Pancreas (tissue), 10 donors: ENCODE measurements around the gene HS6ST2. TPM values are rescaled to one million over a fixed set of nuclear protein-coding genes. Genes with fewer than 3 reads are reported as not detected.

Experiments used
- ATAC-seq, 4 donors: fragments of 200-7000 bp; cut with Tn5 transposase; one replicate each; pipeline versions ENCODE4 v1.8.0 to v1.9.1; 2020; ENCODE audit warnings: mild to moderate bottlenecking in 4 of 4, moderate library complexity in 4 of 4
- DNase-seq, 6 donors: peaks; one replicate each; pipeline ENCODE4 v3.0.0-alpha.2; 2020
- FAIRE-seq: peaks from 2 replicates; lab custom pipeline; 2012; peaks lifted over from hg19 to GRCh38; lab: Jason Lieb, UNC
- H3K27ac ChIP-seq, 4 donors: fragments of 200-600 bp; sonication (generic); 1 replicate in 3 of 4; 2 replicates in 1 of 4; pipeline versions ENCODE4 v1.5.0 to v1.8.0; 2020
- H3K27me3 ChIP-seq, 4 donors: fragments of 200-600 bp; one replicate each; pipeline ENCODE4 v1.8.0; 2021
- H3K36me3 ChIP-seq, 3 donors: fragments of 200-600 bp; sonication (generic) in 1 of 3; one replicate each; pipeline versions ENCODE4 v1.5.0 to v1.8.0; 2020 to 2021
- H3K4me1 ChIP-seq, 3 donors: fragments of 200-600 bp; one replicate each; pipeline ENCODE4 v1.8.0; 2021
- H3K4me3 ChIP-seq, 4 donors: fragments of 200-600 bp; sonication (generic) in 2 of 4; one replicate each; pipeline versions ENCODE4 v1.5.0 to v1.8.0; 2020 to 2021
- H3K9me3 ChIP-seq, 4 donors: fragments of 200-600 bp; one replicate each; pipeline ENCODE4 v1.8.0; 2021
- CTCF ChIP-seq, 4 donors: fragments of 200-600 bp; sonication (generic) in 3 of 4; IDR thresholded peaks; one replicate each; pipeline versions ENCODE4 v1.5.0 to v1.8.0; 2021; ENCODE audit warnings: antibody characterized with exemption in 4 of 4
- WGBS, 2 donors: extraction: QIAGEN DNeasy Blood & Tissue Kit; methylation state at CpG; one replicate each; pipeline ENCODE4 v1.1.7; 2013; 5-methylcytosine and 5-hydroxymethylcytosine counted together
- intact Hi-C, 3 donors: fragments of 100-400 bp; cut with DNase I; formaldehyde crosslinking; loops; one replicate each; pipeline versions ENCODE4 v1.11.1 to v1.14.2; 2022
- polyA plus RNA-seq, 2 donors: library from polyadenylated mRNA; stranded (reverse); fragments of 200-250 nt; gene quantifications; one replicate each; pipeline ENCODE4 v1.2.3, GENCODE V29; 2013
- total RNA-seq, 6 donors: library from RNA; stranded (reverse); fragmentation: NEBNext Ultra II Directional in 4 of 6; extraction: Animal tissue kit (Norgen Biotek cat#: 25700) in 4 of 6; gene quantifications; one replicate each; pipeline versions ENCODE4 v1.2.1 to v1.2.4, GENCODE V29; 2021 to 2023
- donor health status: healthy with polysubstance abuse.
- donor health status: DM: no; HTN: no; CAD: no; lungs with moderate emphysema.
- donor health status: DM: no; HTN: no; CAD: no.
- donor health status: control.
- donor health status: control.
- donor health status: Bipolar disorder and iron deficiency.
- donor health status: DM: yes; HTN: yes; CAD: no.
- donor health status: DM: no; HTN: no; CAD: no.
- donor health status: DM: no; HTN: no; CAD: no.
- donor health status: DM: yes; HTN: yes; CAD: no.

HS6ST2 gene
- total and polyA plus RNA-seq, 8 donors = 0.72 to 5.9 (median 3.4) TPM

DNA sequence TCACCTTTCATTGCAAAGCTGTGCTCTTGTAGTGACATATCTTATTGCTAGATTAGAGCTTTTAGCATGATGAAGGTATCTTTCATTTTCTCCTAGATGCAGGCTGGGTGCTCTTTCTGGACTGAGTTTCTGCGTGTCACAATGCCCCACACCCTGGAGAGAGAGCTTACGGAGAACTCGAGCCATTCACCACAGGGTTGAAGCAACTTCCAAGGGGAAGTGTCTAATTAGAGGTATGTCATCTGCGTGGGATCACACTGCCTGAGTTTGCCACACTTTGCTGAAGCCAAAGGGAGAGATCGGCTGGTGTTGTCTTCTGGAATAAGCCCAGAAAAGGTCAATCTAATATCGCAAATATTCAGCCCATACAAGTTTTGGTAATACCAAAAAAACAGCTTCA is 290.3 kb downstream of the HS6ST2 start:
- Histone ChIP-seq H3K27ac (no peak overlapping the region), H3K36me3 (no peaks in the 10 kb centered on the region), H3K9me3 (no peaks in the 10 kb centered on the region), H3K27me3 (peaks cover 0 to 7% (median 0%) of the 10 kb centered on the region in 4 donors), H3K4me1 (no peaks in the 10 kb centered on the region), H3K4me3 (no peak overlapping the region)
- 72 to 74% methylated on average over 6 of the region's 6 CpGs for WGBS, 2 donors
- DNase-seq (no peak), FAIRE-seq (no peak), ATAC-seq (no peak)
- intact Hi-C loops = no loop called here
- no peak for TF ChIP-seq CTCF (IDR thresholded peaks at IDR 0.05)

DNA sequence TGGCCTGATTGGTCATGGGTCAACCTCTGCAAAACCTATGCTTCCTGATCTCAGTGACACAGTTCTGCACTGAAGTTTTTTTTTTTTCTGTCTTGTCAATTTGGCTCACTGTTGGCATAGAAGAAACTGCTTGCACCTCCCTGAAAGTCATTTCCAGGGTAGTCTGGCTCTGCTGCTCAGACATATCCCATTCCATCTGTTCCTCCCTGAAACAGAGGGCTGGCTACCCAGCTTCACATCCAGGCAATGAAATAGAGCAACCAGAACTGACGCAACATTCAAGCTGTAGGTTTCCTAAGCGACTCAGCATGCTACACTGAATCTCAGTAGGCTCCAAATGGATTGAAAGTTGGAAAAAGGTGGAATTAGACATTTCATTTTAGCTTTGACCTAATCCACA is 292.8 kb downstream of the HS6ST2 start:
- ATAC-seq = no peak
- TF ChIP-seq CTCF (IDR thresholded peaks at IDR 0.05) = no peak
- intact Hi-C loops = no loop called here

DNA sequence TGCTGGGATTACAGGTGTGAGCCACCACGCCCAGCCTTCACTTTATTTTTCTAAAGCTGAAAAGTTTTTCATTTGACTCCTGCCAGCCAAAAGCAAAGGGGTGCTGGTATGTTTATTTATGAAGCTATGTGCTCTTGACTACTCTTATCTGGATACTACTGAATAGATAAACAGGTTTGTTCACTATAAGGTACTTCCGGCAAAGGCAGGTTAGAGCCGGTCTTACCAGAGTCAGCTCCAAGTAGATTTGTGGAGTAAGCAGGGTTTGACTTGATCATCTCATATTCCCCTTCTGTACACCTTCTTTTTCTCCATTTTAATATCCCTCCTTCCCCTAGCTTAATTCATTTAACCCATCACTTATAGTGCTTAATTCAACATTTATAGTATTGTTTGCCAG is 294.2 kb downstream of the HS6ST2 start:
- WGBS, 2 donors = 86 to 87% methylated on average over 3 of the region's 3 CpGs
- no peak for FAIRE-seq
- H3K27me3 ChIP-seq = peaks cover 0 to 8% (median 0%) of the 10 kb centered on the region in 4 donors
- H3K36me3 ChIP-seq = no peaks in the 10 kb centered on the region
- no peak overlapping the region for H3K27ac ChIP-seq
- no peaks in the 10 kb centered on the region for H3K9me3 ChIP-seq
- TF ChIP-seq CTCF (IDR thresholded peaks at IDR 0.05) = no peak
- no peaks in the 10 kb centered on the region for H3K4me1 ChIP-seq
- no peak for ATAC-seq
- DNase-seq = no peak
- intact Hi-C loops = no loop called here
- no peak overlapping the region for H3K4me3 ChIP-seq

More for the DNA sequence above, 292.8 kb downstream of the HS6ST2 start:
- H3K4me1 ChIP-seq = no peaks in the 10 kb centered on the region
- no peaks in the 10 kb centered on the region for H3K36me3 ChIP-seq
- no peak overlapping the region for H3K4me3 ChIP-seq
- H3K9me3 ChIP-seq = no peaks in the 10 kb centered on the region
- H3K27ac ChIP-seq = no peak overlapping the region
- FAIRE-seq (no peak), DNase-seq (no peak)
- 64 to 98% methylated on average over 2 of the region's 2 CpGs for WGBS, 2 donors
- H3K27me3 ChIP-seq = peaks cover 0 to 12% (median 0%) of the 10 kb centered on the region in 4 donors

DNA sequence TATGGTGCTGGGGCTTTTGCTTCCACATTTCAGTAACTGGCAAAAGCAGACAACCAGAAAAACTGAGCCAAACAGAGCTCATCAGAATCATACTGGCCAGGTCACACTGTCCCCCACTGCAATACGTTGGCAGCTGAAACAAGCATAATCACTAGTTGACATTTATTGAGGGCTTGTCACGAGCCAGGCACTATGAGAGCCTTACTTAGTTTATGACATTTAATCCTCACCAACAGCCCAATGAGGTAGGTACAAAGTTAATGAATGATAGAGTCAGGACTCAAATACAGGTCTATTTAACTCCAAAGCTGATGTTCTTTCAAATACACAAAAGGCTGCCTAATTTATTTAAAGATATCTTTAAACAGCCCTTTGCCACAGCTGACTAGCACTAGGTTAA is 295.6 kb downstream of the HS6ST2 start:
- no peak overlapping the region for H3K4me3 ChIP-seq
- H3K9me3 ChIP-seq = no peaks in the 10 kb centered on the region
- peaks cover 0 to 10% (median 0%) of the 10 kb centered on the region in 4 donors for H3K27me3 ChIP-seq
- intact Hi-C loops = no loop called here
- H3K27ac ChIP-seq = no peak overlapping the region
- 38 to 50% methylated on average over 2 of the region's 2 CpGs for WGBS, 2 donors
- no peak for DNase-seq
- no peaks in the 10 kb centered on the region for H3K4me1 ChIP-seq
- FAIRE-seq = no peak
- no peaks in the 10 kb centered on the region for H3K36me3 ChIP-seq
- no peak for TF ChIP-seq CTCF (IDR thresholded peaks at IDR 0.05)
- ATAC-seq = no peak

DNA sequence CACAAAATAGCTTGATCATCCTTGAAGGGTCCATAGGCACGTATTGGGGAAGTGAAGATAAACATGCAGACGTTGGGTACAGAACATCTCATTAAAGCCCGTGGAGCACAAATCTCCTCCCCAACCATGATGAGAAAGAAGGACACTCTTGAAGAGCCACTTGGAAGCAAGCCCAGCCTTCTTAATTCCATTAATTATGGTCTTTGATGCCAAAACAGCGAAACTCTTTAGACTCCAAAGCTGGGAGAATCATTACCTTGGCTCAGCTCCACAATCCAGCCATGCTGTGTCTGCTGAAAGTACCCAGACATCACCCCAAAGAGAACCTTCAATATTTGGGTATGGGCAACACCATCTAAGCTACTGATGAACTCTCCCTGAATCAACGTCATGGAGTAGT is 300.6 kb downstream of the HS6ST2 start:
- no peak for TF ChIP-seq CTCF (IDR thresholded peaks at IDR 0.05)
- WGBS, 2 donors = 61 to 84% methylated on average over 5 of the region's 5 CpGs
- DNase-seq (no peak), FAIRE-seq (no peak), ATAC-seq (no peak)
- Histone ChIP-seq H3K4me1 (no peaks in the 10 kb centered on the region), H3K4me3 (no peak overlapping the region), H3K27me3 (peaks cover 0 to 15% (median 0%) of the 10 kb centered on the region in 4 donors), H3K27ac (no peak overlapping the region), H3K36me3 (no peaks in the 10 kb centered on the region), H3K9me3 (no peaks in the 10 kb centered on the region)
- intact Hi-C loops = no loop called here
